H9 (cell line): ENCODE data around the gene FCN1. TPM values are rescaled to one million over a fixed set of nuclear protein-coding genes. Genes with fewer than 3 reads are reported as not detected.

Source experiments
- DNase-seq: peaks from one replicate; pipeline ENCODE4 v3.0.0-alpha.2; 2017
- H2AFZ ChIP-seq: one replicate; pipeline ENCODE4 v1.6.1; 2013; ENCODE audit warnings: mild to moderate bottlenecking, low read length, control low read depth, moderate library complexity
- H2AK5ac ChIP-seq: 2 replicates; pipeline ENCODE4 v1.6.1; 2013; ENCODE audit warnings: low read length, control low read depth, mixed read lengths; ENCODE audit not compliant: insufficient read length
- H2BK120ac ChIP-seq: one replicate; pipeline ENCODE4 v1.6.1; 2013; ENCODE audit warnings: low read depth, mild to moderate bottlenecking, low read length, control low read depth, inconsistent platforms; ENCODE audit not compliant: poor library complexity, severe bottlenecking
- H2BK12ac ChIP-seq: 2 replicates; pipeline ENCODE4 v1.6.1; 2013; ENCODE audit warnings: low read length, control low read depth, mixed read lengths, low read depth; ENCODE audit not compliant: insufficient read length
- H2BK15ac ChIP-seq: 2 replicates; pipeline ENCODE4 v1.6.1; 2013; ENCODE audit warnings: low read depth, low read length, control low read depth
- H2BK20ac ChIP-seq: one replicate; pipeline ENCODE4 v1.6.1; 2013; ENCODE audit warnings: low read depth, mild to moderate bottlenecking, low read length, control low read depth, inconsistent platforms; ENCODE audit not compliant: poor library complexity, severe bottlenecking
- H2BK5ac ChIP-seq: 2 replicates; pipeline ENCODE4 v1.6.1; 2013; ENCODE audit warnings: low read length, control low read depth, mixed read lengths; ENCODE audit not compliant: insufficient read length
- H3K14ac ChIP-seq: 2 replicates; pipeline ENCODE4 v1.6.1; 2013; ENCODE audit warnings: low read length, control low read depth; ENCODE audit not compliant: insufficient read depth
- H3K18ac ChIP-seq: 2 replicates; pipeline ENCODE4 v1.6.1; 2013; ENCODE audit warnings: low read depth, mild to moderate bottlenecking, mixed read lengths, low read length, control low read depth; ENCODE audit not compliant: insufficient read length
- H3K23ac ChIP-seq: 2 replicates; pipeline ENCODE4 v1.6.1; 2013; ENCODE audit warnings: low read length, control low read depth, mixed read lengths, low read depth; ENCODE audit not compliant: insufficient read length
- H3K23me2 ChIP-seq: 2 replicates; pipeline ENCODE4 v1.6.1; 2013; ENCODE audit warnings: low read depth, mild to moderate bottlenecking, mixed read lengths, low read length, control low read depth; ENCODE audit not compliant: insufficient read length, poor library complexity, severe bottlenecking
- H3K27ac ChIP-seq: 2 replicates; pipeline ENCODE4 v1.5.1; 2013; ENCODE audit warnings: low read length, control low read depth, mixed read lengths, low read depth; ENCODE audit not compliant: insufficient read length
- H3K27me3 ChIP-seq: 2 replicates; pipeline ENCODE4 v1.6.1; 2013; ENCODE audit warnings: low read length, control low read depth, inconsistent platforms; ENCODE audit not compliant: insufficient read depth
- H3K4ac ChIP-seq: 2 replicates; pipeline ENCODE4 v1.6.1; 2013; ENCODE audit warnings: low read depth, mild to moderate bottlenecking, control low read depth, inconsistent platforms, low read length, moderate library complexity
- H3K4me1 ChIP-seq: 2 replicates; pipeline ENCODE4 v1.6.1; 2013; ENCODE audit warnings: low read length, control low read depth, inconsistent platforms; ENCODE audit not compliant: insufficient read depth
- H3K4me2 ChIP-seq: 2 replicates; pipeline ENCODE4 v1.6.1; 2013; ENCODE audit warnings: low read length, control low read depth, mixed read lengths; ENCODE audit not compliant: insufficient read length, insufficient read depth
- H3K56ac ChIP-seq: 2 replicates; pipeline ENCODE4 v1.6.1; 2013; ENCODE audit warnings: low read depth, mild to moderate bottlenecking, mixed read lengths, low read length, control low read depth; ENCODE audit not compliant: insufficient read length
- H3K79me1 ChIP-seq: 2 replicates; pipeline ENCODE4 v1.6.1; 2013; ENCODE audit warnings: low read depth, mild to moderate bottlenecking, moderate library complexity, low read length, control low read depth, inconsistent platforms; ENCODE audit not compliant: insufficient read depth, poor library complexity, severe bottlenecking
- H3K79me2 ChIP-seq: 2 replicates; pipeline ENCODE4 v1.6.1; 2013; ENCODE audit warnings: low read length, control low read depth, inconsistent platforms; ENCODE audit not compliant: insufficient read depth
- H3K9ac ChIP-seq: 2 replicates; pipeline ENCODE4 v1.6.1; 2013; ENCODE audit warnings: low read length, control low read depth, mixed read lengths; ENCODE audit not compliant: insufficient read length; ENCODE audit errors: extremely low read depth
- H3K9me3 ChIP-seq: one replicate; pipeline ENCODE4 v1.6.1; 2013; ENCODE audit warnings: low read depth, low read length, inconsistent platforms; ENCODE audit not compliant: control insufficient read depth
- H3T11ph ChIP-seq: one replicate; pipeline ENCODE4 v1.6.1; 2013; ENCODE audit warnings: mild to moderate bottlenecking, low read length, control low read depth, inconsistent platforms
- H4K20me1 ChIP-seq: one replicate; pipeline ENCODE4 v1.6.1; 2013; ENCODE audit not compliant: control insufficient read depth, insufficient read length, insufficient read depth
- H4K5ac ChIP-seq: 2 replicates; pipeline ENCODE4 v1.6.1; 2013; ENCODE audit warnings: low read depth, mild to moderate bottlenecking, mixed read lengths, low read length, control low read depth; ENCODE audit not compliant: insufficient read length
- H4K8ac ChIP-seq: replicated peaks from 2 replicates; pipeline ENCODE4 v1.6.1; 2013; ENCODE audit warnings: low read length, control low read depth, mixed read lengths, low read depth; ENCODE audit not compliant: insufficient read length
- H4K91ac ChIP-seq: 2 replicates; pipeline ENCODE4 v1.6.1; 2013; ENCODE audit warnings: low read depth, mild to moderate bottlenecking, moderate library complexity, mixed read lengths, low read length, control low read depth; ENCODE audit not compliant: insufficient read length
- H3K27ac Mint-ChIP-seq, 3 experiments: 2 replicates in 2 of 3; 3 replicates in 1 of 3; pipeline ENCODE4 v1.8.0; 2020 to 2021; ENCODE audit warnings: mixed read lengths in 3 of 3, mild to moderate bottlenecking in 1 of 3, moderate library complexity in 1 of 3
- H3K27me3 Mint-ChIP-seq: 2 replicates; pipeline ENCODE4 v1.8.0; 2021; ENCODE audit warnings: low read depth, mild to moderate bottlenecking, moderate library complexity, mixed read lengths
- H3K36me3 Mint-ChIP-seq, 3 experiments: 2 replicates in 2 of 3; 3 replicates in 1 of 3; pipeline ENCODE4 v1.8.0; 2020 to 2021; ENCODE audit warnings: low read depth in 3 of 3, mixed read lengths in 3 of 3; ENCODE audit not compliant: insufficient read depth in 1 of 3
- H3K4me1 Mint-ChIP-seq, 2 experiments: 2 replicates each; pipeline ENCODE4 v1.8.0; 2020; ENCODE audit warnings: mixed read lengths in 2 of 2
- H3K4me3 Mint-ChIP-seq, 2 experiments: 2 replicates in 1 of 2; 3 replicates in 1 of 2; pipeline ENCODE4 v1.8.0; 2020 to 2021; ENCODE audit warnings: mild to moderate bottlenecking in 2 of 2, mixed read lengths in 2 of 2, moderate library complexity in 1 of 2
- H3K9me3 Mint-ChIP-seq, 2 experiments: 2 replicates in 1 of 2; 3 replicates in 1 of 2; pipeline ENCODE4 v1.8.0; 2020; ENCODE audit warnings: mild to moderate bottlenecking in 2 of 2, mixed read lengths in 2 of 2, moderate library complexity in 1 of 2
- CTCF ChIP-seq: fragments of 200-600 bp; sonication (generic); conservative IDR thresholded peaks from 3 replicates; pipeline ENCODE4 v1.8.0; 2021; ENCODE audit warnings: antibody characterized with exemption, mild to moderate bottlenecking
- WGBS: extraction: QIAGEN DNeasy Blood & Tissue Kit; methylation state at CpG from one replicate; pipeline ENCODE4 v1.1.7; 2013; ENCODE audit warnings: missing lambda C conversion rate, low lambda C conversion rate, mixed read lengths; ENCODE audit not compliant: insufficient read length; ENCODE audit errors: extremely low coverage; 5-methylcytosine and 5-hydroxymethylcytosine counted together
- long read RNA-seq: library from polyadenylated mRNA; unstranded; transcript quantifications from one replicate; pipeline ENCODE4 v2.0.0, GENCODE V29; 2020
- total RNA-seq: library from RNA; stranded (reverse); gene quantifications from 2 replicates; pipeline ENCODE4 v1.2.1, GENCODE V29; 2021

FCN1 gene
- total RNA-seq = not detected in 2 replicates
- long read RNA-seq = 0 reads

DNA sequence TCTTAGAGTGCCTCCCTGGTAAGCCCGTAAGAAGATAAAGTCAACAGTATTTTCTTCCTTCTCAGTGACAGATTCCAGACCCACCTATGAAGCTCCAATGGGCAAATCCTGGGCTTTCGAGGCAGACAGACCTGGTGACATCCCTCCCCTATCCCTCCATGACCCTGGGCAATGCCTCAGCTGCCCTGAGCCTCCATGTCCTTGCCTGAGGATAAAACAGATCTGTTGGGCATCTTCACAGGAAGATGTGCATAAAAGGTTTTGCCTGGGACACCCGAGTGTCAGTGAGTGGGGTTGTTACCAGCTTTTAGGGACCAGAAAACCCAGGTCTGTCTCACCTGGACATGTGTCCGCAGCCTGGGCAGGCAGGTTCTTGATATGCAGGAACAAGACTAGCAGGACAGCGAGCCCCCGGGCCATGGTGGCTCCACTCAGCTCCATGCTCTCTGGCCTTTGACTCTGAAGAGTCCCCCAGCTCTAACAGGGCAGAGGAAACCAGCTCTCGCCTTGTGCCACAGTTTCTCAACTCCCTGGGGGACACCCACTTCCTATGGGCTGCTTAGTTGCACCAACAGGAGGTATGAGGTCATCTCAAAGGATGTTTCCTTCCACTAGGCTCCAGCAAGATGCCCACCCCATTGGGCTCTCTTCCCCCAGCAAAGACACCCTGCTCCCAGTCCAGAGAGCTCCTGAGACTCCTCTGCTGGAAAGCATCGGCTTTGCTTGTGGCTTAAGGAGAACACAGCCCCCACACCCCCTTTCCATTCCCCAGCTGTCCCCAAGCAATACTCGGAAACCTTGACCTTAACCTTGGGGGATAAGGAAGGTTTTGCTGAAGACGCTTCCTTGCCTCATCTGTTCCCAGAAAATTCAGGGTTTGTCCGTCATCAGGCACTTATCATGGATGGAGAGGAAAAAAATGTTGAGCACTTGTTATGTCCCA is at the start of gene FCN1:
Gene FCN1, minus strand, starts transcription at position 482 of the 943 bp plus-strand sequence. Its CDS starts 41 bp downstream, at position 441.
- no peak within 1 kb of the TSS for H2BK120ac ChIP-seq
- no peak within 1 kb of the TSS for H3T11ph ChIP-seq
- H3K36me3 Mint-ChIP-seq = peaks cover 3 to 10% (median 4%) of the 10 kb centered on the region in 3 experiments; a peak in 5 of 7 replicates
- no peak within 1 kb of the TSS for H2AK5ac ChIP-seq
- no peak within 1 kb of the TSS for H3K14ac ChIP-seq
- no peak within 1 kb of the TSS for H4K8ac ChIP-seq
- H3K23ac ChIP-seq = no peak within 1 kb of the TSS
- no peak within 1 kb of the TSS for H3K9ac ChIP-seq
- DNase-seq = no peak
- no peak within 1 kb of the TSS for H3K56ac ChIP-seq
- H3K4me1 ChIP-seq = no peaks in the 10 kb centered on the region
- H2BK12ac ChIP-seq = no peak within 1 kb of the TSS
- H3K4me2 ChIP-seq = no peak within 1 kb of the TSS
- peaks cover 4 to 11% of the 10 kb centered on the region in 2 experiments for H3K9me3 Mint-ChIP-seq
- H2BK20ac ChIP-seq = no peak within 1 kb of the TSS
- H3K27ac Mint-ChIP-seq = no peak within 1 kb of the TSS; a peak in 1 of 7 replicates
- H2BK15ac ChIP-seq = no peak within 1 kb of the TSS
- H4K20me1 ChIP-seq = no peaks in the 10 kb centered on the region
- H3K18ac ChIP-seq = no peak within 1 kb of the TSS
- no CpG with 5 or more reads among the region's 11 CpGs for WGBS
- no peaks in the 10 kb centered on the region for H3K9me3 ChIP-seq
- TF ChIP-seq CTCF = no peak
- H2BK5ac ChIP-seq = no peak within 1 kb of the TSS
- no peak within 1 kb of the TSS for H4K5ac ChIP-seq
- H3K79me2 ChIP-seq = no peaks in the 10 kb centered on the region
- no peaks in the 10 kb centered on the region for H3K27me3 ChIP-seq
- H4K91ac ChIP-seq = no peak within 1 kb of the TSS
- no peaks in the 10 kb centered on the region for H3K23me2 ChIP-seq
- H2AFZ ChIP-seq = no peak within 1 kb of the TSS
- no peak within 1 kb of the TSS for H3K4me3 Mint-ChIP-seq
- H3K27ac ChIP-seq = no peak within 1 kb of the TSS
- no peaks in the 10 kb centered on the region for H3K4me1 Mint-ChIP-seq
- peaks cover 5% of the 10 kb centered on the region for H3K27me3 Mint-ChIP-seq
- no peak within 1 kb of the TSS for H3K4ac ChIP-seq
- no peaks in the 10 kb centered on the region for H3K79me1 ChIP-seq
